ENCODE measurements around the gene GCSH.

Gene GCSH

GRCh38 chr16:81041696-81042095 lies 54.5 kb downstream of the GCSH start:
- TF ChIP-seq CTCF (IDR thresholded peaks at IDR 0.05): no peak
- H3K4me3 ChIP-seq: no peak overlapping the region
- peaks cover 0 to 30% (median 11%) of the 10 kb centered on the region in 4 donors for H3K4me1 ChIP-seq
- intact Hi-C loops (cut with DNase I; ENCODE audit: low total_unique reads): no loop called here
- no peak overlapping the region for H3K27ac ChIP-seq
- DNase-seq: no peak
- no peaks in the 10 kb centered on the region for H3K9me3 ChIP-seq
- H3K27me3 ChIP-seq: no peaks in the 10 kb centered on the region
- H3K36me3 ChIP-seq: peaks cover 46 to 63% (median 47%) of the 10 kb centered on the region in 3 donors

- Histone ChIP-seq H3K27ac (no peak overlapping the region), H3K4me3 (no peak overlapping the region), H3K36me3 (peaks cover 46 to 61% (median 47%) of the 10 kb centered on the region in 3 donors), H3K4me1 (peaks cover 0 to 34% (median 14%) of the 10 kb centered on the region in 4 donors), H3K27me3 (no peaks in the 10 kb centered on the region), H3K9me3 (no peaks in the 10 kb centered on the region)
- DNase-seq: no peak
- TF ChIP-seq CTCF (IDR thresholded peaks at IDR 0.05): no peak
- intact Hi-C loops (cut with DNase I; ENCODE audit: low total_unique reads): no loop called here
Observed at GRCh38 chr16:81040842-81041241, 55.4 kb downstream of the GCSH start.

- H3K9me3 ChIP-seq: no peaks in the 10 kb centered on the region
- no peak overlapping the region for H3K27ac ChIP-seq
- H3K4me3 ChIP-seq: no peak overlapping the region
- no peak for DNase-seq
- intact Hi-C loops (cut with DNase I; ENCODE audit: low total_unique reads): no loop called here
- H3K36me3 ChIP-seq: peaks cover 40 to 54% (median 41%) of the 10 kb centered on the region in 3 donors
- no peak for TF ChIP-seq CTCF (IDR thresholded peaks at IDR 0.05)
- H3K27me3 ChIP-seq: no peaks in the 10 kb centered on the region
- H3K4me1 ChIP-seq: peaks cover 0 to 34% (median 15%) of the 10 kb centered on the region in 4 donors
Observed at GRCh38 chr16:81040131-81040530, 56.1 kb downstream of the GCSH start.

GRCh38 chr16:81036751-81037350 lies 59.3 kb downstream of the GCSH start:
- Histone ChIP-seq H3K4me1 (peaks cover 0 to 34% (median 15%) of the 10 kb centered on the region in 4 donors), H3K9me3 (no peaks in the 10 kb centered on the region), H3K27me3 (no peaks in the 10 kb centered on the region), H3K4me3 (peak overlapping the region; percentile 70 to 84), H3K27ac (peak overlapping the region in 1 of 2 donors; percentile 62), H3K36me3 (peaks cover 7 to 21% (median 8%) of the 10 kb centered on the region in 3 donors)
- TF ChIP-seq CTCF (IDR thresholded peaks at IDR 0.05): no peak
- no peak for DNase-seq
- intact Hi-C loops (cut with DNase I; ENCODE audit: low total_unique reads): loop anchor here (10.0 kb wide), 1 partner anchor 48 kb away; no protein-coding TSS in a partner anchor

GRCh38 chr16:81035975-81036750 lies 60.0 kb downstream of the GCSH start:
- no peak for TF ChIP-seq CTCF (IDR thresholded peaks at IDR 0.05)
- intact Hi-C loops (cut with DNase I; ENCODE audit: low total_unique reads): loop anchor here (10.0 kb wide), 1 partner anchor 49 kb away; no protein-coding TSS in a partner anchor
- Histone ChIP-seq H3K4me3 (peak overlapping the region; percentile 70 to 84), H3K36me3 (peaks cover under 1 to 14% (median 2%) of the 10 kb centered on the region in 3 donors), H3K4me1 (peaks cover 0 to 34% (median 15%) of the 10 kb centered on the region in 4 donors), H3K27ac (peak overlapping the region; percentile 62 to 75), H3K27me3 (no peaks in the 10 kb centered on the region), H3K9me3 (no peaks in the 10 kb centered on the region)
- DNase-seq: peak; percentile 23 to 66

Measured in tibial artery (tissue), 4 donors.